AG04449 (cell line): ENCODE data around the gene LAMB4.

Source experiments
- CTCF ChIA-PET: fragments of 350-600 bp; formaldehyde crosslinking; extraction: SDS; loops from one replicate; lab custom pipeline; 2021; ENCODE audit warnings: antibody characterized with exemption; lab: Yijun Ruan, JAX
- POLR2A ChIA-PET: fragments of 400-600, 350-600 bp; formaldehyde crosslinking; extraction: SDS; loops from one replicate; lab custom pipeline; 2020; ENCODE audit warnings: antibody characterized with exemption, inconsistent platforms; lab: Yijun Ruan, JAX
- DNase-seq: peaks from one replicate; pipeline ENCODE4 v3.0.0-alpha.2; 2010; ENCODE audit warnings: low read depth, low spot score
- H3K4me3 ChIP-seq: 2 replicates; pipeline ENCODE4 v1.5.1; 2011; ENCODE audit warnings: low read depth, mild to moderate bottlenecking, control low read depth, low read length
- CTCF ChIP-seq: IDR thresholded peaks from one replicate; pipeline ENCODE4 v1.5.1; 2011; ENCODE audit warnings: mild to moderate bottlenecking, moderate library complexity, low read length, control low read depth, inconsistent platforms; ENCODE audit not compliant: insufficient read depth; ENCODE audit errors: missing control alignments

The LAMB4 gene

GRCh38 chr7:108156897-108157605 is 26.9 kb upstream of the LAMB4 start:
- TF ChIP-seq CTCF, result no peak
- no peak overlapping the region for H3K4me3 ChIP-seq
- ChIA-PET CTCF (interaction anchor here (1.0 to 2.7 kb wide), 4 partner anchors 12 to 341 kb away, joined by 3 to 12 read pairs (median 3); no protein-coding TSS in a partner anchor), POLR2A (no interaction called here)
- DNase-seq, result no peak

GRCh38 chr7:108152198-108152597 is 22.0 kb upstream of the LAMB4 start:
- TF ChIP-seq CTCF, result no peak
- CTCF ChIA-PET, result no interaction called here
- POLR2A ChIA-PET, result no interaction called here
- DNase-seq, result no peak
- H3K4me3 ChIP-seq, result no peak overlapping the region

- no peak for DNase-seq
- CTCF ChIA-PET, result interaction anchor here (0.6 to 1.6 kb wide), 4 partner anchors 12 to 622 kb away, joined by 3 to 5 read pairs (median 4); partner anchors contain the start of gene CBLL1
- POLR2A ChIA-PET, result no interaction called here
These were observed 19.7 kb upstream of the LAMB4 start for GRCh38 chr7:108149908-108150307.

GRCh38 chr7:108149119-108149518 is 19.0 kb upstream of the LAMB4 start:
- DNase-seq, result no peak
- ChIA-PET POLR2A (no interaction called here), CTCF (interaction anchor here (1.1 to 1.9 kb wide), 4 partner anchors 11 to 406 kb away, joined by 3 to 9 read pairs (median 4); partner anchors contain the start of gene CBLL1)

More at GRCh38 chr7:108149908-108150307, 19.7 kb upstream of the LAMB4 start:
- no peak for TF ChIP-seq CTCF
- H3K4me3 ChIP-seq, result no peak overlapping the region

GRCh38 chr7:108147031-108147563 is 16.9 kb upstream of the LAMB4 start:
- ChIA-PET POLR2A (no interaction called here), CTCF (interaction anchor here (0.6 to 3.4 kb wide), 23 partner anchors 9 to 683 kb away, joined by 3 to 60 read pairs (median 9); partner anchors contain the start of genes CBLL1 and LAMB4)
- no peak for TF ChIP-seq CTCF
- no peak for DNase-seq
- no peak overlapping the region for H3K4me3 ChIP-seq

More at GRCh38 chr7:108149119-108149518, 19.0 kb upstream of the LAMB4 start:
- no peak overlapping the region for H3K4me3 ChIP-seq
- TF ChIP-seq CTCF, result no peak

- peak; percentile 42 for DNase-seq
- peak; percentile 79 for TF ChIP-seq CTCF
- peak overlapping the region; percentile 42 for H3K4me3 ChIP-seq
- POLR2A ChIA-PET, result no interaction called here
- CTCF ChIA-PET, result interaction anchor here (0.6 to 3.4 kb wide), 68 partner anchors 8 to 682 kb away, joined by 3 to 60 read pairs (median 5); partner anchors contain the start of genes CBLL1, DLD and LAMB4
These were observed 16.1 kb upstream of the LAMB4 start for GRCh38 chr7:108146070-108146842.
